ENCODE measurements around the gene XPO4. TPM values are rescaled to one million over a fixed set of nuclear protein-coding genes. Genes with fewer than 3 reads are reported as not detected.

The XPO4 gene
- total and polyA plus RNA-seq, 3 donors from 2014 or later = 13.0 to 31.4 (median 27.6) TPM

DNA sequence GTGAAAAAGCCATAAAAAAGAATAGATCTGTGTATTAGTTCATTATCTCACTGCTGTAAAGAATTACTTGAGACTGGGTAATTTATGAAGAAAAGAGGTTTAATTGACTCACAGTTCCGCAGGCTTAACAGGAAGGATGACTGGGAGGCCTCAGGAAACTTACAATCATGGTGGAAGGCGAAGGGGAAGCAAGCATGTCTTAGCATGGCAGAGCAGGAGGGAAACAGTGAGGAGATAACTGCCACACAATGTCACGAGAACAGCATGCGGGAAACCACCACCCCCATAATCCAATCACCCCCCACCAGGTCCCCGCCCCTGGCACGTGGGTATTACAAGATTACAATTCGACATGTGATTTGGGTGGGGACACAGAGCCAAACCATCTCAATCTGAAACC, 89.7 kb downstream of the XPO4 start:
- TF ChIP-seq, protein P1, sequence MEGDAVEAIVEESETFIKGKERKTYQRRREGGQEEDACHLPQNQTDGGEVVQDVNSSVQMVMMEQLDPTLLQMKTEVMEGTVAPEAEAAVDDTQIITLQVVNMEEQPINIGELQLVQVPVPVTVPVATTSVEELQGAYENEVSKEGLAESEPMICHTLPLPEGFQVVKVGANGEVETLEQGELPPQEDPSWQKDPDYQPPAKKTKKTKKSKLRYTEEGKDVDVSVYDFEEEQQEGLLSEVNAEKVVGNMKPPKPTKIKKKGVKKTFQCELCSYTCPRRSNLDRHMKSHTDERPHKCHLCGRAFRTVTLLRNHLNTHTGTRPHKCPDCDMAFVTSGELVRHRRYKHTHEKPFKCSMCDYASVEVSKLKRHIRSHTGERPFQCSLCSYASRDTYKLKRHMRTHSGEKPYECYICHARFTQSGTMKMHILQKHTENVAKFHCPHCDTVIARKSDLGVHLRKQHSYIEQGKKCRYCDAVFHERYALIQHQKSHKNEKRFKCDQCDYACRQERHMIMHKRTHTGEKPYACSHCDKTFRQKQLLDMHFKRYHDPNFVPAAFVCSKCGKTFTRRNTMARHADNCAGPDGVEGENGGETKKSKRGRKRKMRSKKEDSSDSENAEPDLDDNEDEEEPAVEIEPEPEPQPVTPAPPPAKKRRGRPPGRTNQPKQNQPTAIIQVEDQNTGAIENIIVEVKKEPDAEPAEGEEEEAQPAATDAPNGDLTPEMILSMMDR (IDR thresholded peaks at IDR 0.05) = no peak
- TF ChIP-seq POLR2A (IDR thresholded peaks at IDR 0.05) = no peak
- H3K4me3 ChIP-seq = no peak overlapping the region
- H3K27me3 ChIP-seq = no peaks in the 10 kb centered on the region
- no peaks in the 10 kb centered on the region for H3K36me3 ChIP-seq (ENCODE audit: low read depth, missing control alignments)
- DNase-seq = no peak
- no peaks in the 10 kb centered on the region for H3K4me1 ChIP-seq
- 92 to 95% methylated on average over 7 of the region's 7 CpGs for WGBS, 2 donors
- no peaks in the 10 kb centered on the region for H3K9me3 ChIP-seq
- H3K27ac ChIP-seq = no peak overlapping the region
- intact Hi-C loops (cut with DNase I; ENCODE audit: low total_unique reads) = loop anchor here (10.0 kb wide), 1 partner anchor 98 kb away; no protein-coding TSS in a partner anchor

- WGBS, 2 donors = 80 to 83% methylated on average over 2 of the region's 2 CpGs
Measured at GRCh38 chr13:20810808-20811207, 91.7 kb downstream of the XPO4 start.

GRCh38 chr13:20808874-20809273, 93.7 kb downstream of the XPO4 start:
- no peak for DNase-seq
- Histone ChIP-seq H3K36me3 (ENCODE audit: low read depth, missing control alignments) (no peaks in the 10 kb centered on the region), H3K4me3 (no peak overlapping the region), H3K9me3 (no peaks in the 10 kb centered on the region), H3K27ac (no peak overlapping the region), H3K27me3 (no peaks in the 10 kb centered on the region), H3K4me1 (no peaks in the 10 kb centered on the region)
- intact Hi-C loops (cut with DNase I; ENCODE audit: low total_unique reads) = no loop called here
- TF ChIP-seq, protein P1 (IDR thresholded peaks at IDR 0.05) = no peak
- TF ChIP-seq POLR2A (IDR thresholded peaks at IDR 0.05) = no peak
- 92 to 94% methylated on average over 4 of the region's 4 CpGs for WGBS, 2 donors

More at GRCh38 chr13:20810808-20811207, 91.7 kb downstream of the XPO4 start:
- no peaks in the 10 kb centered on the region for H3K36me3 ChIP-seq (ENCODE audit: low read depth, missing control alignments)
- H3K27ac ChIP-seq = no peak overlapping the region
- no peaks in the 10 kb centered on the region for H3K9me3 ChIP-seq
- TF ChIP-seq, protein P1 (IDR thresholded peaks at IDR 0.05) = no peak
- TF ChIP-seq POLR2A (IDR thresholded peaks at IDR 0.05) = no peak
- no peaks in the 10 kb centered on the region for H3K27me3 ChIP-seq
- no peak overlapping the region for H3K4me3 ChIP-seq
- intact Hi-C loops (cut with DNase I; ENCODE audit: low total_unique reads) = loop anchor here (10.0 kb wide), 1 partner anchor 96 kb away; no protein-coding TSS in a partner anchor
- no peak for DNase-seq
- no peaks in the 10 kb centered on the region for H3K4me1 ChIP-seq

GRCh38 chr13:20803180-20803965, 99.2 kb downstream of the XPO4 start:
- Histone ChIP-seq H3K36me3 (ENCODE audit: low read depth, missing control alignments) (no peaks in the 10 kb centered on the region), H3K4me3 (no peak overlapping the region), H3K27me3 (no peaks in the 10 kb centered on the region), H3K9me3 (no peaks in the 10 kb centered on the region), H3K4me1 (no peaks in the 10 kb centered on the region), H3K27ac (no peak overlapping the region)
- WGBS, 2 donors = 86 to 95% methylated on average over 3 of the region's 3 CpGs
- no peak for DNase-seq
- intact Hi-C loops (cut with DNase I; ENCODE audit: low total_unique reads) = no loop called here
- TF ChIP-seq, protein P1 (IDR thresholded peaks at IDR 0.05) = no peak
- no peak for TF ChIP-seq POLR2A (IDR thresholded peaks at IDR 0.05)

- Histone ChIP-seq H3K36me3 (ENCODE audit: low read depth, missing control alignments) (no peaks in the 10 kb centered on the region), H3K27ac (no peak overlapping the region), H3K4me3 (no peak overlapping the region), H3K9me3 (no peaks in the 10 kb centered on the region), H3K4me1 (no peaks in the 10 kb centered on the region), H3K27me3 (no peaks in the 10 kb centered on the region)
- TF ChIP-seq POLR2A (IDR thresholded peaks at IDR 0.05) = no peak
- TF ChIP-seq, protein P1 (IDR thresholded peaks at IDR 0.05) = no peak
- intact Hi-C loops (cut with DNase I; ENCODE audit: low total_unique reads) = no loop called here
- WGBS, 2 donors = 55 to 59% methylated on average over 2 of the region's 2 CpGs
- no peak for DNase-seq
Measured at GRCh38 chr13:20801707-20802106, 100.8 kb downstream of the XPO4 start.
